B cell (primary cell): ENCODE measurements around the gene ERN1. TPM values are rescaled to one million over a fixed set of nuclear protein-coding genes. Genes with fewer than 3 reads are reported as not detected.

Experiments used
- ATAC-seq: fragments of 200-7000 bp; cut with Tn5 transposase; one replicate; pipeline ENCODE4 v1.10.0; 2021; ENCODE audit warnings: low read depth, mild to moderate bottlenecking, moderate number of reproducible peaks, moderate library complexity
- CTCF ChIA-PET: fragments of 350-600 bp; sonication (Branson Sonifier 250); formaldehyde crosslinking; loops from one replicate; lab custom pipeline; 2021; ENCODE audit warnings: antibody characterized with exemption, inconsistent platforms; lab: Charles Lee
- POLR2A ChIA-PET: fragments of 350-600 bp; sonication (Branson Sonifier 250); formaldehyde crosslinking; loops from one replicate; lab custom pipeline; 2021; ENCODE audit warnings: antibody characterized with exemption; lab: Charles Lee
- DNase-seq: peaks from one replicate; pipeline ENCODE4 v3.0.0; 2013
- H2AFZ ChIP-seq: 2 replicates; pipeline ENCODE4 v1.6.1; 2012; ENCODE audit warnings: mild to moderate bottlenecking, low read depth, low read length; ENCODE audit not compliant: insufficient read depth, poor library complexity, severe bottlenecking
- H3K27ac ChIP-seq, 2 donors: 1 replicate in 1 of 2; 2 replicates in 1 of 2; pipeline ENCODE4 v1.5.1; 2012 to 2013; ENCODE audit warnings: low read length in 2 of 2, mild to moderate bottlenecking in 2 of 2, moderate library complexity in 1 of 2
- H3K27me3 ChIP-seq, 4 experiments: fragments of 200-600 bp in 1 of 4; sonication (generic) in 1 of 4; replicated peaks in 1 of 4; 1 replicate in 2 of 4; 2 replicates in 2 of 4; pipeline versions ENCODE4 v1.6.1 to v1.7.0; 2013 to 2016; ENCODE audit warnings: low read length in 3 of 4, mild to moderate bottlenecking in 2 of 4, mixed read lengths in 1 of 4, moderate library complexity in 1 of 4; ENCODE audit not compliant: insufficient read depth in 4 of 4, control insufficient read depth in 3 of 4; ENCODE audit errors: control extremely low read depth in 1 of 4
- H3K36me3 ChIP-seq, 2 experiments: replicated peaks in 1 of 2; 1 replicate in 1 of 2; 2 replicates in 1 of 2; pipeline versions ENCODE4 v1.6.1 to v1.7.1; 2013; ENCODE audit warnings: low read length in 1 of 2; ENCODE audit not compliant: insufficient read depth in 2 of 2, control insufficient read depth in 1 of 2; ENCODE audit errors: control extremely low read depth in 1 of 2, extremely low read depth in 1 of 2
- H3K4me1 ChIP-seq, 2 donors: fragments of 200-600 bp in 1 of 2; sonication (generic) in 1 of 2; 1 replicate in 1 of 2; 2 replicates in 1 of 2; pipeline versions ENCODE4 v1.5.1 to v1.6.1; 2013 to 2017; ENCODE audit warnings: low read length in 2 of 2; ENCODE audit not compliant: control insufficient read depth in 2 of 2, insufficient read depth in 2 of 2
- H3K4me2 ChIP-seq: replicated peaks from 2 replicates; pipeline ENCODE3; 2012; ENCODE audit warnings: mild to moderate bottlenecking, low read depth, low read length; ENCODE audit not compliant: poor library complexity, severe bottlenecking
- H3K4me3 ChIP-seq, 5 experiments: fragments of 200-600 bp in 1 of 5; sonication (generic) in 1 of 5; 1 replicate in 3 of 5; 2 replicates in 2 of 5; pipeline versions ENCODE4 v1.5.1 to v1.7.0; 2011 to 2016; ENCODE audit warnings: low read length in 4 of 5, mild to moderate bottlenecking in 4 of 5, low read depth in 2 of 5, control low read depth in 1 of 5, moderate library complexity in 1 of 5; ENCODE audit not compliant: insufficient read depth in 1 of 5; ENCODE audit errors: control extremely low read depth in 1 of 5, extremely low read depth in 1 of 5
- H3K79me2 ChIP-seq: fragments of 200-600 bp; sonication (generic); one replicate; pipeline ENCODE4 v1.6.0; 2016; ENCODE audit warnings: low read length; ENCODE audit not compliant: control insufficient read depth, insufficient read depth
- H3K9ac ChIP-seq: fragments of 200-600 bp; sonication (generic); 2 replicates; pipeline ENCODE4 v1.6.1; 2017; ENCODE audit warnings: mild to moderate bottlenecking, low read length, moderate library complexity
- H3K9me3 ChIP-seq, 3 donors: one replicate each; pipeline versions ENCODE4 v1.6.1 to v1.7.1; 2013; ENCODE audit warnings: low read length in 2 of 3; ENCODE audit not compliant: control insufficient read depth in 2 of 3, insufficient read depth in 1 of 3; ENCODE audit errors: control extremely low read depth in 1 of 3
- H4K20me1 ChIP-seq: 2 replicates; pipeline ENCODE4 v1.6.0; 2012; ENCODE audit warnings: mild to moderate bottlenecking, low read length; ENCODE audit not compliant: insufficient read depth, control insufficient read depth, poor library complexity, severe bottlenecking
- H3K27ac Mint-ChIP-seq: one replicate; pipeline ENCODE4 v1.8.0; 2021; ENCODE audit warnings: mixed read lengths
- H3K27me3 Mint-ChIP-seq: one replicate; pipeline ENCODE4 v1.8.0; 2021; ENCODE audit warnings: mixed read lengths
- H3K4me1 Mint-ChIP-seq: one replicate; pipeline ENCODE4 v1.8.0; 2021; ENCODE audit warnings: mixed read lengths
- H3K4me3 Mint-ChIP-seq: one replicate; pipeline ENCODE4 v1.8.0; 2021; ENCODE audit warnings: mixed read lengths
- H3K9me3 Mint-ChIP-seq: one replicate; pipeline ENCODE4 v1.8.0; 2022; ENCODE audit warnings: mixed read lengths; ENCODE audit not compliant: insufficient read depth
- EZH2 ChIP-seq: IDR thresholded peaks from 2 replicates; pipeline ENCODE4 v1.6.1; 2012; ENCODE audit warnings: borderline replicate concordance, low read depth, mild to moderate bottlenecking, moderate library complexity, low read length; ENCODE audit not compliant: insufficient read depth, poor library complexity, severe bottlenecking
- WGBS: methylation state at CpG from one replicate; pipeline ENCODE4 v1.1.5; 2013; ENCODE audit warnings: missing lambda C conversion rate; ENCODE audit not compliant: insufficient coverage; 5-methylcytosine and 5-hydroxymethylcytosine counted together
- intact Hi-C: fragments of 100-400 bp; cut with micrococcal nuclease; formaldehyde crosslinking; loops from one replicate; pipeline ENCODE4 v1.10.0; 2022
- polyA plus RNA-seq: library from polyadenylated mRNA; depleted of rRNA; stranded (reverse); fragments of >200 nt; gene quantifications from 2 replicates; pipeline ENCODE4 v1.2.3, GENCODE V29; 2012
- total RNA-seq, 2 donors: library from RNA; stranded (reverse); fragments of 120-200 nt in 1 of 2; gene quantifications; 1 replicate in 1 of 2; 2 replicates in 1 of 2; pipeline versions ENCODE4 v1.2.3 to v1.2.4, GENCODE V29; 2013 to 2022
- TF ChIP-seq, protein P1 (sequence below): fragments of 200-600 bp; IDR thresholded peaks from one replicate; pipeline ENCODE4 v1.8.0; 2022; ENCODE audit warnings: antibody characterized with exemption, mild to moderate bottlenecking

The ERN1 gene
- total and polyA plus RNA-seq, 2 donors (not counting 1 experiment from before 2014, with no cell fraction given) = 7.0 to 19.4 TPM

DNA sequence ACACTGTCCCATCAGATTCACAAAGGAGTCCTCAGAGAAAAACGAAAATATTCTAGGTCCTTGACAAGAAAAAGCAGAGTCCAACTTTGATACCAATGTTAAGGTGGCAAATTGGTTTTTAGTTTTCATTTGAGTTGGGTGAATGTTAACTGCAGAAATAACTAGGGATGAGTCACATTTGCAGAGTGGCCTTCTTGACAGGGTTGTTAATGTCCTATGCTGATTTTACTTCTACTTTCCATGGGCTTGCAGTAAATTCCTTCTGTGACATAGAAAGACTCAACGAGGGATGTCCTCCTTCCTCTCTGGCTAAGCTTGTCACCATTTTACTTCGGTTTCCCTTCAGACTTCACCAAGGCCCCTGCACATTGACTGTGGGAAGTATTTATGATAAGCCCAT is 62.3 kb downstream of the ERN1 start:
- Mint-ChIP-seq H3K27me3 (no peaks in the 10 kb centered on the region), H3K4me1 (peaks cover 17% of the 10 kb centered on the region), H3K9me3 (peaks cover 11% of the 10 kb centered on the region), H3K27ac (no peak overlapping the region), H3K4me3 (no peak overlapping the region)
- Histone ChIP-seq H3K4me1 (peaks cover 10% of the 10 kb centered on the region in 2 donors), H3K4me3 (no peak overlapping the region), H3K79me2 (no peaks in the 10 kb centered on the region), H3K27ac (no peak overlapping the region), H2AFZ (no peak overlapping the region), H4K20me1 (no peaks in the 10 kb centered on the region), H3K27me3 (no peaks in the 10 kb centered on the region), H3K9ac (no peak overlapping the region), H3K4me2 (no peak overlapping the region), H3K36me3 (peaks cover 0 to 5% of the 10 kb centered on the region in 2 experiments), H3K9me3 (peaks cover 3 to 17% (median 12%) of the 10 kb centered on the region in 3 donors)
- ChIA-PET POLR2A (no interaction called here), CTCF (no interaction called here)
- intact Hi-C loops = no loop called here
- ATAC-seq (no peak), DNase-seq (no peak)
- TF ChIP-seq EZH2 = no peak
- TF ChIP-seq, protein P1, sequence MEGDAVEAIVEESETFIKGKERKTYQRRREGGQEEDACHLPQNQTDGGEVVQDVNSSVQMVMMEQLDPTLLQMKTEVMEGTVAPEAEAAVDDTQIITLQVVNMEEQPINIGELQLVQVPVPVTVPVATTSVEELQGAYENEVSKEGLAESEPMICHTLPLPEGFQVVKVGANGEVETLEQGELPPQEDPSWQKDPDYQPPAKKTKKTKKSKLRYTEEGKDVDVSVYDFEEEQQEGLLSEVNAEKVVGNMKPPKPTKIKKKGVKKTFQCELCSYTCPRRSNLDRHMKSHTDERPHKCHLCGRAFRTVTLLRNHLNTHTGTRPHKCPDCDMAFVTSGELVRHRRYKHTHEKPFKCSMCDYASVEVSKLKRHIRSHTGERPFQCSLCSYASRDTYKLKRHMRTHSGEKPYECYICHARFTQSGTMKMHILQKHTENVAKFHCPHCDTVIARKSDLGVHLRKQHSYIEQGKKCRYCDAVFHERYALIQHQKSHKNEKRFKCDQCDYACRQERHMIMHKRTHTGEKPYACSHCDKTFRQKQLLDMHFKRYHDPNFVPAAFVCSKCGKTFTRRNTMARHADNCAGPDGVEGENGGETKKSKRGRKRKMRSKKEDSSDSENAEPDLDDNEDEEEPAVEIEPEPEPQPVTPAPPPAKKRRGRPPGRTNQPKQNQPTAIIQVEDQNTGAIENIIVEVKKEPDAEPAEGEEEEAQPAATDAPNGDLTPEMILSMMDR = no peak
- no CpG with 5 or more reads among the region's 3 CpGs for WGBS

DNA sequence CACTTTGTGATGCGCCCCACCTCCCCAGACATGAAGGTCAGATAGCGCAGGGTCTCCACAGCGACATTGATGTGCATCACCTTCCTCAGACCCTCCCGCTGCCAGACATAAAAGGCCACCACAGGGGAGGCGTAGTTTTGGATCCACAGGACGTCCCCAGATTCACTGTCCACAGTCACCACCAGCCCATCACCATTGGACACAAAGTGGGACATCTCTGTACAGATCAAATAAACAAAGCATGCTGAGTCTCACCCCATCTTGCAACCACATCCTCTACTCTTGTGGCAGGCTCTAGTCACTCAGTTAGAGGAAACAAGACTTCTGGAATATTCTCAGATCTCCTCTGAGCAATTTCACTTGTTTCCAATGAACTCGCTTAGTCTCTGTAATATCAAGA is 63.2 kb downstream of the ERN1 start:
- Histone ChIP-seq H3K9ac (no peak overlapping the region), H2AFZ (no peak overlapping the region), H4K20me1 (no peaks in the 10 kb centered on the region), H3K27me3 (no peaks in the 10 kb centered on the region), H3K4me1 (peaks cover 10% of the 10 kb centered on the region in 2 donors), H3K79me2 (no peaks in the 10 kb centered on the region), H3K27ac (no peak overlapping the region), H3K9me3 (peaks cover 3 to 17% (median 12%) of the 10 kb centered on the region in 3 donors), H3K4me2 (no peak overlapping the region), H3K36me3 (peaks cover 0 to 5% of the 10 kb centered on the region in 2 experiments), H3K4me3 (no peak overlapping the region)
- WGBS = 91% methylated on average over 6 of the region's 7 CpGs
- Mint-ChIP-seq H3K4me1 (peaks cover 17% of the 10 kb centered on the region), H3K4me3 (no peak overlapping the region), H3K9me3 (peaks cover 11% of the 10 kb centered on the region), H3K27ac (no peak overlapping the region), H3K27me3 (no peaks in the 10 kb centered on the region)
- intact Hi-C loops = no loop called here
- CTCF ChIA-PET = interaction anchor here (4.7 kb wide), 1 partner anchor 66 kb away, joined by 49 read pairs; the partner anchor contains the start of gene ERN1
- ATAC-seq = no peak
- POLR2A ChIA-PET = no interaction called here
- TF ChIP-seq, protein P1 = no peak
- no peak for TF ChIP-seq EZH2
- no peak for DNase-seq
